CD14-positive monocyte (primary cell): Measurements from ENCODE around the gene FRMD4A. TPM values are rescaled to one million over a fixed set of nuclear protein-coding genes. Genes with fewer than 3 reads are reported as not detected.

ENCODE experiments used
- DNase-seq, 3 donors: peaks; one replicate each; pipeline ENCODE4 v3.0.0-alpha.2; 2011 to 2022
- H2AFZ ChIP-seq: 2 replicates; pipeline ENCODE4 v1.6.0; 2012; ENCODE audit warnings: mild to moderate bottlenecking, low read depth, low read length, inconsistent platforms; ENCODE audit not compliant: insufficient read depth, poor library complexity, severe bottlenecking
- H3K27ac ChIP-seq, 2 donors: 1 replicate in 1 of 2; 2 replicates in 1 of 2; pipeline ENCODE4 v1.5.1; 2012 to 2013; ENCODE audit warnings: low read length in 2 of 2, control low read depth in 1 of 2, inconsistent platforms in 1 of 2, low read depth in 1 of 2, mild to moderate bottlenecking in 1 of 2
- H3K27me3 ChIP-seq, 2 donors: one replicate each; pipeline versions ENCODE4 v1.6.0 to v1.6.1; 2011 to 2013; ENCODE audit warnings: low read length in 2 of 2; ENCODE audit not compliant: control insufficient read depth in 2 of 2, insufficient read depth in 2 of 2
- H3K36me3 ChIP-seq, 2 donors: replicated peaks in 1 of 2; 1 replicate in 1 of 2; 2 replicates in 1 of 2; pipeline versions ENCODE4 v1.5.1 to v1.6.1; 2012 to 2013; ENCODE audit warnings: low read length in 2 of 2, control low read depth in 1 of 2, inconsistent platforms in 1 of 2, mild to moderate bottlenecking in 1 of 2; ENCODE audit not compliant: insufficient read depth in 2 of 2, control insufficient read depth in 1 of 2
- H3K4me1 ChIP-seq, 2 donors: 1 replicate in 1 of 2; 2 replicates in 1 of 2; pipeline versions ENCODE4 v1.5.1 to v1.6.1; 2012 to 2013; ENCODE audit warnings: low read length in 2 of 2, control low read depth in 1 of 2, inconsistent platforms in 1 of 2, mild to moderate bottlenecking in 1 of 2, moderate library complexity in 1 of 2; ENCODE audit not compliant: insufficient read depth in 2 of 2, control insufficient read depth in 1 of 2
- H3K4me2 ChIP-seq: replicated peaks from 2 replicates; pipeline ENCODE3; 2012; ENCODE audit warnings: low read length, moderate library complexity, mild to moderate bottlenecking; ENCODE audit not compliant: poor library complexity, severe bottlenecking; ENCODE audit errors: extremely low read depth
- H3K4me3 ChIP-seq, 3 experiments: fragments of 200-600 bp in 1 of 3; sonication (generic) in 1 of 3; replicated peaks in 1 of 3; 1 replicate in 2 of 3; 2 replicates in 1 of 3; pipeline ENCODE4 v1.5.1; 2011 to 2013; ENCODE audit warnings: low read length in 3 of 3, mild to moderate bottlenecking in 3 of 3, control low read depth in 2 of 3, low read depth in 2 of 3, inconsistent platforms in 1 of 3, moderate library complexity in 1 of 3
- H3K79me2 ChIP-seq: 2 replicates; pipeline ENCODE4 v1.6.0; 2012; ENCODE audit warnings: mild to moderate bottlenecking, control low read depth, inconsistent platforms, low read length, moderate library complexity; ENCODE audit not compliant: insufficient read depth
- H3K9ac ChIP-seq: 2 replicates; pipeline ENCODE4 v1.6.0; 2017; ENCODE audit warnings: low read length, mild to moderate bottlenecking; ENCODE audit not compliant: insufficient read depth, poor library complexity, severe bottlenecking
- H3K9me3 ChIP-seq, 2 donors: replicated peaks in 1 of 2; 1 replicate in 1 of 2; 2 replicates in 1 of 2; pipeline versions ENCODE4 v1.5.1 to v1.6.1; 2012 to 2013; ENCODE audit warnings: low read length in 2 of 2, control low read depth in 1 of 2; ENCODE audit not compliant: control insufficient read depth in 1 of 2, insufficient read depth in 1 of 2
- H4K20me1 ChIP-seq: 2 replicates; pipeline ENCODE4 v1.6.0; 2012; ENCODE audit warnings: mild to moderate bottlenecking, low read length, control low read depth, moderate library complexity; ENCODE audit not compliant: insufficient read depth
- H3K27ac Mint-ChIP-seq, 7 donors: one replicate each; pipeline ENCODE4 v1.8.0; 2020; ENCODE audit warnings: mild to moderate bottlenecking in 7 of 7, mixed read lengths in 7 of 7, moderate library complexity in 6 of 7, inconsistent platforms in 2 of 7
- H3K27me3 Mint-ChIP-seq, 3 donors: one replicate each; pipeline ENCODE4 v1.8.0; 2021 to 2022; ENCODE audit warnings: low read depth in 3 of 3, mild to moderate bottlenecking in 3 of 3, mixed read lengths in 3 of 3, moderate library complexity in 3 of 3, inconsistent platforms in 1 of 3
- H3K36me3 Mint-ChIP-seq, 2 donors: one replicate each; pipeline ENCODE4 v1.8.0; 2020; ENCODE audit warnings: mixed read lengths in 2 of 2, inconsistent platforms in 1 of 2, mild to moderate bottlenecking in 1 of 2
- H3K4me1 Mint-ChIP-seq: one replicate; pipeline ENCODE4 v1.8.0; 2020; ENCODE audit warnings: mild to moderate bottlenecking, mixed read lengths
- H3K4me3 Mint-ChIP-seq, 2 donors: one replicate each; pipeline ENCODE4 v1.8.0; 2020; ENCODE audit warnings: mild to moderate bottlenecking in 2 of 2, mixed read lengths in 2 of 2, moderate library complexity in 1 of 2
- H3K9me3 Mint-ChIP-seq, 7 donors: one replicate each; pipeline ENCODE4 v1.8.0; 2020 to 2022; ENCODE audit warnings: mixed read lengths in 7 of 7, mild to moderate bottlenecking in 6 of 7, moderate library complexity in 6 of 7, inconsistent platforms in 2 of 7
- WGBS: methylation state at CpG from one replicate; pipeline ENCODE4 v1.1.5; 2013; ENCODE audit warnings: missing lambda C conversion rate; ENCODE audit not compliant: insufficient coverage; 5-methylcytosine and 5-hydroxymethylcytosine counted together
- intact Hi-C, 2 donors: fragments of 100-400 bp; cut with micrococcal nuclease; formaldehyde crosslinking; loops; one replicate each; pipeline versions ENCODE4 v1.15.0 to v1.15.1; 2023
- polyA plus RNA-seq, 3 donors: library from polyadenylated mRNA; depleted of rRNA in 1 of 3; unstranded in 2 of 3; stranded (reverse) in 1 of 3; fragments of 300-500 nt in 2 of 3; fragments of >200 nt in 1 of 3; fragmentation: Illumina TruSeq in 2 of 3; gene quantifications; 1 replicate in 2 of 3; 2 replicates in 1 of 3; pipeline ENCODE4 v1.2.3, GENCODE V29; 2012 to 2021
- TF ChIP-seq, protein P1 (sequence below): fragments of 200-600 bp; IDR thresholded peaks from one replicate; pipeline ENCODE4 v1.8.0; 2022; ENCODE audit warnings: antibody characterized with exemption, mild to moderate bottlenecking

Gene FRMD4A
- polyA plus RNA-seq, 3 donors, result 0.12 TPM; not detected in 2

DNA sequence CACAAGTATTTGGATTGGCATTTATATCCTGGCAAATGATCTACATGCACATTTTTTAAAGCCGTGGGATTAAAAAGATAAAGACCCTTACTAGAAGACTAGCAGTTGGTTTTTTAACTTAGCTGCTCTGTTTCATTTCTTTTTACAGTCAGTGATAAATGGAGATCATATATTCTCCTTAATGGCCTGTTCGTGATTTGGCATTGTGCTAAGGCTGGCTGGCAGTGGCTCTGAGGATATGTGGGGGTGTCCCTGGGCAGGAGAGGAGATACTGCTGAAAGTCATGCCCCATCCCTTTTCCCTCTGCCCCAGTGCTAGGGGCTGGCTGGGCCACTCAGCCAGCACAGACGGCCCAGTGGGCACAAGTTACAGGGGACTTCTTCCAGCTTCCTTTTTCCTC lies 402.3 kb downstream of the FRMD4A start:
- Mint-ChIP-seq H3K27ac (peak overlapping the region in 1 of 7 donors; percentile 46), H3K36me3 (no peaks in the 10 kb centered on the region), H3K4me1 (peaks cover 22% of the 10 kb centered on the region), H3K4me3 (no peak overlapping the region), H3K27me3 (peaks cover 20 to 54% (median 27%) of the 10 kb centered on the region in 3 donors), H3K9me3 (peaks cover 0 to 2% (median 0%) of the 10 kb centered on the region in 7 donors)
- Histone ChIP-seq H3K36me3 (no peaks in the 10 kb centered on the region), H3K9ac (no peak overlapping the region), H3K9me3 (no peaks in the 10 kb centered on the region), H2AFZ (no peak overlapping the region), H3K79me2 (no peaks in the 10 kb centered on the region), H3K4me1 (peaks cover 0 to 10% of the 10 kb centered on the region in 2 donors), H3K27me3 (peaks cover 16 to 36% of the 10 kb centered on the region in 2 donors), H3K4me2 (no peak overlapping the region), H4K20me1 (no peaks in the 10 kb centered on the region), H3K4me3 (no peak overlapping the region), H3K27ac (no peak overlapping the region)
- intact Hi-C loops, result no loop called here
- TF ChIP-seq, protein P1, sequence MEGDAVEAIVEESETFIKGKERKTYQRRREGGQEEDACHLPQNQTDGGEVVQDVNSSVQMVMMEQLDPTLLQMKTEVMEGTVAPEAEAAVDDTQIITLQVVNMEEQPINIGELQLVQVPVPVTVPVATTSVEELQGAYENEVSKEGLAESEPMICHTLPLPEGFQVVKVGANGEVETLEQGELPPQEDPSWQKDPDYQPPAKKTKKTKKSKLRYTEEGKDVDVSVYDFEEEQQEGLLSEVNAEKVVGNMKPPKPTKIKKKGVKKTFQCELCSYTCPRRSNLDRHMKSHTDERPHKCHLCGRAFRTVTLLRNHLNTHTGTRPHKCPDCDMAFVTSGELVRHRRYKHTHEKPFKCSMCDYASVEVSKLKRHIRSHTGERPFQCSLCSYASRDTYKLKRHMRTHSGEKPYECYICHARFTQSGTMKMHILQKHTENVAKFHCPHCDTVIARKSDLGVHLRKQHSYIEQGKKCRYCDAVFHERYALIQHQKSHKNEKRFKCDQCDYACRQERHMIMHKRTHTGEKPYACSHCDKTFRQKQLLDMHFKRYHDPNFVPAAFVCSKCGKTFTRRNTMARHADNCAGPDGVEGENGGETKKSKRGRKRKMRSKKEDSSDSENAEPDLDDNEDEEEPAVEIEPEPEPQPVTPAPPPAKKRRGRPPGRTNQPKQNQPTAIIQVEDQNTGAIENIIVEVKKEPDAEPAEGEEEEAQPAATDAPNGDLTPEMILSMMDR, result no peak
- 80% methylated on average over 1 of the region's 3 CpGs for WGBS
- no peak for DNase-seq

DNA sequence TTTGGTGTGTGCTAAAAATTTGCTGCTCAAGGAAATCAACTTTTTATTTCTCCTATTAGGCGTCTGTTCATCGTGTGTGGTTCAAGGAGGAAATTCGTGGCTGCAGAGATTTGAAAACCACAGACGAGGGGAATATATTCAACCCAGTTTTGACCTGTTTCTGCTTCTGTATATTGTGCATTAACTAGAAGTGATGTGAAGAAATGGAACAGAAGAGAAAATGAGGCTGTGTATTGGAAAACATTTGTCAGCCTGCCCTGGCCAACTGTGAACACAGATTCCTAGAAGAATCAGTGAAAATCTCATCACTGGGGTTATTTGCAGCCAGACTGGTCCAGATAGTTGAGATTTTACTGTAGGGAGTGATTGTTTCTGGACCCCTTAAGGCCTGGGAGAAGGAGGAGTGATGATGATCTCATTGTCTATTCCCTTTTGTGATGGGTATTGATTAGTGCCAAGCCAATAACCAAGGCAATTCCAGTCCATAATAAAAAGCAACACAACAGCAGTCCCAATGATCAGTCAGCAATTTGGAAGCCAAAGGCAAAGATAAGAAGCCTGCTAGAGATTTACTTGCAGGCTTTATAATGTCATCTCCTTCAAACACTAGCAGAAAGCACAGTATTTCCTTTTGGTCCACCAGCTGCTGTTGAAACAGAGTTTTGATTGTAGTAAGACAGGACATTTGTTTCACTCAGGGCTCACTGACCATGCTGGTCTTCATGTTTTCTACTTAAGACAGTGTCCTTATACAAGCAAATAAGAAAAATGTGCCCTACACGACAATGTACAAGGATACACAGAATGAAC lies 404.5 kb downstream of the FRMD4A start:
- Histone ChIP-seq H3K36me3 (no peaks in the 10 kb centered on the region), H3K9me3 (no peaks in the 10 kb centered on the region), H3K4me2 (no peak overlapping the region), H3K79me2 (no peaks in the 10 kb centered on the region), H4K20me1 (no peaks in the 10 kb centered on the region), H3K4me1 (peaks cover 0 to 10% of the 10 kb centered on the region in 2 donors), H2AFZ (no peak overlapping the region), H3K27me3 (peaks cover 20 to 34% of the 10 kb centered on the region in 2 donors), H3K27ac (no peak overlapping the region), H3K4me3 (no peak overlapping the region), H3K9ac (no peak overlapping the region)
- intact Hi-C loops, result no loop called here
- WGBS, result 33% methylated on average over 2 of the region's 5 CpGs
- no peak for DNase-seq
- Mint-ChIP-seq H3K4me1 (peaks cover 22% of the 10 kb centered on the region), H3K27ac (no peak overlapping the region), H3K27me3 (peaks cover 21 to 46% (median 24%) of the 10 kb centered on the region in 3 donors), H3K36me3 (no peaks in the 10 kb centered on the region), H3K4me3 (peak overlapping the region in 1 of 2 donors; percentile 49), H3K9me3 (no peaks in the 10 kb centered on the region)
- TF ChIP-seq, protein P1, result no peak
